NCI-H128 (cell line): ENCODE data around the gene PRDM9.
"Not testable (repeated sequence)": the region's sequence is repeated elsewhere in the genome, so short reads cannot be mapped to it uniquely, and the experiment has no call there.

Experiments used
- DNase-seq: peaks from one replicate; lab custom pipeline; 2025; ENCODE audit not compliant: unreplicated experiment; lab: John Stamatoyannopoulos, UW

The PRDM9 gene

GRCh38 chr5:23527216-23527920, 20.0 kb downstream of the PRDM9 start:
- DNase-seq: not testable (repeated sequence)

- DNase-seq: no peak
These were observed 21.3 kb downstream of the PRDM9 start for GRCh38 chr5:23528677-23529076.

- no peak for DNase-seq
These were observed 23.2 kb downstream of the PRDM9 start for GRCh38 chr5:23530571-23530970.

- DNase-seq: no peak
These were observed 63.6 kb downstream of the PRDM9 start for GRCh38 chr5:23571059-23571458.
